RWPE1 (cell line): Measurements from ENCODE around the gene GRWD1.

Experiments used
- CTCF ChIA-PET: fragments of 350-600 bp; sonication (Branson Sonifier 250); formaldehyde crosslinking; extraction: SDS; loops from one replicate; lab custom pipeline; 2021; lab: Yijun Ruan, JAX
- POLR2A ChIA-PET: fragments of 400-600 bp; formaldehyde crosslinking; extraction: SDS; loops from one replicate; lab custom pipeline; 2020; ENCODE audit warnings: antibody characterized with exemption; ENCODE audit not compliant: low non-redundant PET; lab: Yijun Ruan, JAX
- DNase-seq: peaks from one replicate; pipeline ENCODE4 v3.0.0; 2012; ENCODE audit warnings: low spot score
- H3K27ac ChIP-seq: fragments of 450-650 bp; 2 replicates; pipeline ENCODE4 v1.5.1; 2017
- CTCF ChIP-seq: fragments of 450-650 bp; conservative IDR thresholded peaks from 2 replicates; pipeline ENCODE4 v1.5.1; 2017; ENCODE audit warnings: low read depth, mild to moderate bottlenecking

Gene GRWD1

GRCh38 chr19:48421548-48421947 lies 24.2 kb upstream of the GRWD1 start:
- H3K27ac ChIP-seq = peak overlapping the region; percentile 79
- CTCF ChIA-PET = interaction anchor here (0.6 to 1.1 kb wide), 2 partner anchors 101 to 123 kb away, joined by 3 read pairs; no protein-coding TSS in a partner anchor
- POLR2A ChIA-PET = no interaction called here
- no peak for TF ChIP-seq CTCF
- DNase-seq = no peak

GRCh38 chr19:48424694-48425219 lies 21.0 kb upstream of the GRWD1 start:
- CTCF ChIA-PET = no interaction called here
- peak; percentile 63 for DNase-seq
- TF ChIP-seq CTCF = no peak
- H3K27ac ChIP-seq = peak overlapping the region; percentile 76
- POLR2A ChIA-PET = no interaction called here

GRCh38 chr19:48428670-48429069 lies 17.1 kb upstream of the GRWD1 start:
- DNase-seq = no peak
- POLR2A ChIA-PET = no interaction called here
- no peak for TF ChIP-seq CTCF
- H3K27ac ChIP-seq = peak overlapping the region; percentile 9; the same call in 1 of the 2 replicates
- CTCF ChIA-PET = interaction anchor here (1.1 kb wide), 1 partner anchor 17 kb away, joined by 3 read pairs; the partner anchor contains the start of gene GRWD1

GRCh38 chr19:48433337-48433736 lies 12.4 kb upstream of the GRWD1 start:
- POLR2A ChIA-PET = no interaction called here
- H3K27ac ChIP-seq = no peak overlapping the region
- no peak for DNase-seq
- no peak for TF ChIP-seq CTCF
- CTCF ChIA-PET = no interaction called here

GRCh38 chr19:48436586-48436985 lies 9.2 kb upstream of the GRWD1 start:
- TF ChIP-seq CTCF = no peak
- H3K27ac ChIP-seq = no peak overlapping the region
- no peak for DNase-seq
- POLR2A ChIA-PET = no interaction called here
- CTCF ChIA-PET = interaction anchor here (0.5 to 0.6 kb wide), 3 partner anchors 69 to 175 kb away, joined by 3 to 4 read pairs (median 4); no protein-coding TSS in a partner anchor

GRCh38 chr19:48441360-48442050 lies 4.3 kb upstream of the GRWD1 start:
- ChIA-PET CTCF (interaction anchor here (0.8 kb wide), 1 partner anchor 50 kb away, joined by 5 read pairs; the partner anchor contains the start of gene KDELR1), POLR2A (no interaction called here)
- TF ChIP-seq CTCF = no peak
- H3K27ac ChIP-seq = no peak overlapping the region
- DNase-seq = no peak
